SK-N-SH (cell line): ENCODE results near the gene BRINP3. TPM values are rescaled to one million over a fixed set of nuclear protein-coding genes. Genes with fewer than 3 reads are reported as not detected.
A peak's percentile ranks its signal among the peaks of the same experiment; 100 is the strongest.

ENCODE experiments used
- CTCF ChIA-PET: fragments of 300-600, 350-600 bp; formaldehyde crosslinking; extraction: SDS; loops from one replicate; lab custom pipeline; 2021; lab: Yijun Ruan, JAX
- POLR2A ChIA-PET: fragments of 350-600 bp; sonication (Branson Sonifier 250); formaldehyde crosslinking; extraction: SDS; loops from one replicate; lab custom pipeline; 2020; ENCODE audit warnings: antibody characterized with exemption, inconsistent platforms; lab: Yijun Ruan, JAX
- DNase-seq: peaks from one replicate; pipeline ENCODE4 v3.0.0; 2012
- H2AFZ ChIP-seq: fragments of 200-600 bp; sonication (generic); 2 replicates; pipeline ENCODE4 v1.8.1; 2016; ENCODE audit warnings: antibody characterized with exemption, mild to moderate bottlenecking, low read depth
- H3F3A ChIP-seq: fragments of 200-600 bp; sonication (generic); replicated peaks from 2 replicates; pipeline ENCODE3; 2016; ENCODE audit warnings: antibody characterized with exemption, mild to moderate bottlenecking; ENCODE audit not compliant: insufficient read depth
- H3K27ac ChIP-seq, 2 experiments: fragments of 200-500 bp in 1 of 2; fragments of 200-600 bp in 1 of 2; sonication (Bioruptor generic) in 1 of 2; sonication (generic), shearing (Covaris generic) in 1 of 2; 2 replicates each; pipeline versions ENCODE4 v1.5.1 to v1.6.1; 2014 to 2016; ENCODE audit warnings: low read depth in 2 of 2, inconsistent platforms in 1 of 2, low read length in 1 of 2, mild to moderate bottlenecking in 1 of 2, mixed read lengths in 1 of 2
- H3K27me3 ChIP-seq: fragments of 200-600 bp; sonication (generic), shearing (Covaris generic); 2 replicates; pipeline ENCODE4 v1.6.1; 2016; ENCODE audit warnings: mixed run types; ENCODE audit not compliant: insufficient read depth
- H3K36me3 ChIP-seq, 2 experiments: fragments of 200-500 bp in 1 of 2; fragments of 200-600 bp in 1 of 2; sonication (Bioruptor generic) in 1 of 2; sonication (generic) in 1 of 2; replicated peaks in 1 of 2; 2 replicates each; pipeline versions ENCODE3 to v1.5.1; 2014 to 2016; ENCODE audit warnings: low read length in 1 of 2, mild to moderate bottlenecking in 1 of 2; ENCODE audit not compliant: insufficient read depth in 2 of 2, control insufficient read depth in 1 of 2
- H3K4me1 ChIP-seq, 2 experiments: fragments of 200-500 bp in 1 of 2; fragments of 200-600 bp in 1 of 2; sonication (Bioruptor generic) in 1 of 2; sonication (generic), shearing (Covaris generic) in 1 of 2; 2 replicates each; pipeline versions ENCODE4 v1.5.1 to v1.6.1; 2014 to 2016; ENCODE audit warnings: low read depth in 1 of 2, low read length in 1 of 2, mixed run types in 1 of 2; ENCODE audit not compliant: insufficient read depth in 2 of 2, control insufficient read depth in 1 of 2
- H3K4me2 ChIP-seq: fragments of 200-600 bp; sonication (generic), shearing (Covaris generic); 2 replicates; pipeline ENCODE4 v1.6.1; 2017; ENCODE audit warnings: mixed run types
- H3K4me3 ChIP-seq, 2 experiments: fragments of 200-500 bp in 1 of 2; fragments of 200-600 bp in 1 of 2; sonication (Bioruptor generic) in 1 of 2; sonication (generic), shearing (Covaris generic) in 1 of 2; 2 replicates each; pipeline versions ENCODE4 v1.5.1 to v1.8.1; 2014 to 2016; ENCODE audit warnings: low read depth in 2 of 2, inconsistent platforms in 1 of 2, low read length in 1 of 2, mild to moderate bottlenecking in 1 of 2, mixed read lengths in 1 of 2, moderate library complexity in 1 of 2
- H3K79me2 ChIP-seq: fragments of 200-600 bp; sonication (generic); 2 replicates; pipeline ENCODE4 v1.8.1; 2017; ENCODE audit warnings: mild to moderate bottlenecking; ENCODE audit not compliant: insufficient read depth
- H3K9ac ChIP-seq: fragments of 200-600 bp; sonication (generic); 2 replicates; pipeline ENCODE4 v1.6.1; 2017; ENCODE audit warnings: mixed run types
- H3K9me2 ChIP-seq: fragments of 200-600 bp; sonication (generic); 2 replicates; pipeline ENCODE4 v1.6.1; 2017; ENCODE audit warnings: mixed run types
- H3K9me3 ChIP-seq: fragments of 200-600 bp; sonication (generic); 2 replicates; pipeline ENCODE4 v1.6.1; 2017; ENCODE audit warnings: mixed run types, mild to moderate bottlenecking, moderate library complexity
- H4K20me1 ChIP-seq: fragments of 200-600 bp; sonication (generic); 2 replicates; pipeline ENCODE4 v1.6.1; 2017; ENCODE audit warnings: mild to moderate bottlenecking, mixed run types; ENCODE audit not compliant: insufficient read depth
- CTCF ChIP-seq: fragments of 200-600 bp; sonication (generic); IDR thresholded peaks from 2 replicates; pipeline ENCODE4 v1.6.1; 2017; ENCODE audit warnings: antibody characterized with exemption, mild to moderate bottlenecking, moderate library complexity
- ELF1 ChIP-seq: IDR thresholded peaks from 2 replicates; pipeline ENCODE4 v1.4.0; 2012
- EP300 ChIP-seq, 2 experiments: IDR thresholded peaks; 2 replicates each; pipeline versions ENCODE4 v1.4.0 to v1.6.1; 2012; ENCODE audit warnings: borderline replicate concordance in 1 of 2, low read depth in 1 of 2, low read length in 1 of 2
- FOSL2 ChIP-seq: IDR thresholded peaks from 2 replicates; pipeline ENCODE4 v1.4.0; 2012; ENCODE audit warnings: low read depth, mild to moderate bottlenecking, moderate library complexity, borderline replicate concordance
- GABPA ChIP-seq: IDR thresholded peaks from 2 replicates; pipeline ENCODE4 v1.4.0; 2012; ENCODE audit warnings: low read depth, mild to moderate bottlenecking
- IRF3 ChIP-seq: fragments of 150-350 bp; IDR thresholded peaks from 2 replicates; pipeline ENCODE4 v1.6.1; 2016; ENCODE audit warnings: mild to moderate bottlenecking, low read depth, low read length
- JUND ChIP-seq: IDR thresholded peaks from 2 replicates; pipeline ENCODE4 v1.4.0; 2012
- MEF2A ChIP-seq: IDR thresholded peaks from 2 replicates; pipeline ENCODE4 v1.4.0; 2012; ENCODE audit warnings: low read depth, borderline replicate concordance
- NRF1 ChIP-seq: IDR thresholded peaks from 2 replicates; pipeline ENCODE4 v1.6.1; 2012; ENCODE audit warnings: low read depth, mild to moderate bottlenecking, low read length
- POLR2AphosphoS5 ChIP-seq: IDR thresholded peaks from 2 replicates; pipeline ENCODE4 v1.6.1; 2012; ENCODE audit warnings: low read depth, low read length
- RFX5 ChIP-seq: IDR thresholded peaks from 2 replicates; pipeline ENCODE4 v1.6.1; 2012; ENCODE audit warnings: mild to moderate bottlenecking, improper control_type of control experiment, low read length
- SMC3 ChIP-seq: IDR thresholded peaks from 2 replicates; pipeline ENCODE4 v1.6.1; 2012; ENCODE audit warnings: low read depth, low read length, improper control_type of control experiment
- TEAD4 ChIP-seq: IDR thresholded peaks from 2 replicates; pipeline ENCODE4 v1.4.0; 2012; ENCODE audit warnings: mild to moderate bottlenecking, borderline replicate concordance; ENCODE audit not compliant: insufficient read depth
- USF1 ChIP-seq: IDR thresholded peaks from 2 replicates; pipeline ENCODE4 v1.4.0; 2012; ENCODE audit warnings: low read depth, borderline replicate concordance
- WGBS: methylation state at CpG from one replicate; pipeline ENCODE4 v1.1.6; 2017; ENCODE audit warnings: low lambda C conversion rate; 5-methylcytosine and 5-hydroxymethylcytosine counted together
- polyA plus RNA-seq, 3 experiments: library from polyadenylated mRNA; depleted of rRNA; stranded (reverse); fragments of >200 nt; gene quantifications; 2 replicates each; pipeline ENCODE4 v1.2.3, GENCODE V29; 2012
- TF ChIP-seq, protein P1 (sequence below): IDR thresholded peaks from 2 replicates; pipeline ENCODE4; 2012
- TF ChIP-seq, protein P2 (sequence below): fragments of 150-350 bp; IDR thresholded peaks from 2 replicates; pipeline ENCODE4 v1.6.1; 2017; ENCODE audit warnings: antibody characterized with exemption, low read length, low read depth, borderline replicate concordance

Gene BRINP3
- polyA plus RNA-seq, 1 of the 3 experiments (the other 2 are of a cell fraction): not detected

GRCh38 chr1:190479050-190479397 lies 1.4 kb upstream of the BRINP3 start:
- no peak overlapping the region for H3K9ac ChIP-seq
- peak overlapping the region; percentile 56 to 72 for H3K4me3 ChIP-seq
- CTCF ChIA-PET: interaction anchor here (1.0 to 1.2 kb wide), 2 partner anchors 10 to 19 kb away, joined by 3 read pairs; no protein-coding TSS in a partner anchor
- no peak for DNase-seq
- no peaks in the 10 kb centered on the region for H3K9me2 ChIP-seq
- no peak for TF ChIP-seq CTCF
- TF ChIP-seq POLR2AphosphoS5: no peak
- TF ChIP-seq NRF1: no peak
- TF ChIP-seq, protein P1, sequence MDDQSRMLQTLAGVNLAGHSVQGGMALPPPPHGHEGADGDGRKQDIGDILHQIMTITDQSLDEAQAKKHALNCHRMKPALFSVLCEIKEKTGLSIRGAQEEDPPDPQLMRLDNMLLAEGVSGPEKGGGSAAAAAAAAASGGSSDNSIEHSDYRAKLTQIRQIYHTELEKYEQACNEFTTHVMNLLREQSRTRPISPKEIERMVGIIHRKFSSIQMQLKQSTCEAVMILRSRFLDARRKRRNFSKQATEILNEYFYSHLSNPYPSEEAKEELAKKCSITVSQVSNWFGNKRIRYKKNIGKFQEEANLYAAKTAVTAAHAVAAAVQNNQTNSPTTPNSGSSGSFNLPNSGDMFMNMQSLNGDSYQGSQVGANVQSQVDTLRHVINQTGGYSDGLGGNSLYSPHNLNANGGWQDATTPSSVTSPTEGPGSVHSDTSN: no peak
- TF ChIP-seq ELF1: no peak
- no peak for TF ChIP-seq GABPA
- no peak for TF ChIP-seq JUND
- TF ChIP-seq, protein P2, sequence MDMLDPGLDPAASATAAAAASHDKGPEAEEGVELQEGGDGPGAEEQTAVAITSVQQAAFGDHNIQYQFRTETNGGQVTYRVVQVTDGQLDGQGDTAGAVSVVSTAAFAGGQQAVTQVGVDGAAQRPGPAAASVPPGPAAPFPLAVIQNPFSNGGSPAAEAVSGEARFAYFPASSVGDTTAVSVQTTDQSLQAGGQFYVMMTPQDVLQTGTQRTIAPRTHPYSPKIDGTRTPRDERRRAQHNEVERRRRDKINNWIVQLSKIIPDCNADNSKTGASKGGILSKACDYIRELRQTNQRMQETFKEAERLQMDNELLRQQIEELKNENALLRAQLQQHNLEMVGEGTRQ: no peak
- TF ChIP-seq TEAD4: no peak
- TF ChIP-seq SMC3: no peak
- no peak for TF ChIP-seq FOSL2
- no peak for TF ChIP-seq IRF3
- TF ChIP-seq USF1: no peak
- TF ChIP-seq MEF2A: no peak
- TF ChIP-seq EP300 (IDR thresholded peaks at IDR 0.05; ENCODE audit: borderline replicate concordance in 1 of 2, low read depth in 1 of 2, low read length in 1 of 2): no peak
- no peak for TF ChIP-seq RFX5
- TF ChIP-seq, all 33 proteins: peak for 0
- Histone ChIP-seq H4K20me1 (no peaks in the 10 kb centered on the region), H3K27ac (no peak overlapping the region), H3K9me3 (no peaks in the 10 kb centered on the region), H3F3A (peaks cover 4% of the 10 kb centered on the region), H3K4me2 (peak overlapping the region; percentile 74), H2AFZ (peak overlapping the region; percentile 91), H3K27me3 (no peaks in the 10 kb centered on the region), H3K79me2 (no peaks in the 10 kb centered on the region), H3K4me1 (peaks cover 0 to 6% of the 10 kb centered on the region in 2 experiments; a peak in 2 of 4 replicates), H3K36me3 (no peaks in the 10 kb centered on the region)
- WGBS: 21% methylated on average over 4 of the region's 4 CpGs
- POLR2A ChIA-PET: no interaction called here
